Liver (tissue), 3 donors: ENCODE results near the gene SLC6A2.

Experiments
- ATF3 ChIP-seq: IDR thresholded peaks from 2 replicates; pipeline ENCODE4 v1.6.1; 2016; ENCODE audit warnings: antibody characterized with exemption
- CTCF ChIP-seq: fragments of 150-350 bp; IDR thresholded peaks from 2 replicates; pipeline ENCODE4 v1.5.1; 2017; ENCODE audit warnings: improper control_type of control experiment, low read depth, low read length; ENCODE audit not compliant: missing input control
- GABPA ChIP-seq, 2 donors: IDR thresholded peaks in 1 of 2; conservative IDR thresholded peaks in 1 of 2; 2 replicates each; pipeline ENCODE4 v1.6.1; 2016; ENCODE audit warnings: antibody characterized with exemption in 2 of 2, mild to moderate bottlenecking in 1 of 2, moderate library complexity in 1 of 2
- HNF4A ChIP-seq, 2 donors: conservative IDR thresholded peaks; 2 replicates each; pipeline ENCODE4 v1.6.1; 2016; ENCODE audit warnings: antibody characterized with exemption in 2 of 2, mild to moderate bottlenecking in 2 of 2
- MAX ChIP-seq: IDR thresholded peaks from 2 replicates; pipeline ENCODE4 v1.6.1; 2016; ENCODE audit warnings: antibody characterized with exemption
- RAD21 ChIP-seq, 2 donors: IDR thresholded peaks; 2 replicates each; pipeline ENCODE4 v1.6.1; 2016; ENCODE audit warnings: antibody characterized with exemption in 2 of 2, mild to moderate bottlenecking in 2 of 2
- TAF1 ChIP-seq: conservative IDR thresholded peaks from 2 replicates; pipeline ENCODE4 v1.6.1; 2016; ENCODE audit warnings: antibody characterized with exemption, mild to moderate bottlenecking
- donor health status: healthy.
- donor health status: healthy.

GRCh38 chr16:55656691-55657092, 904 bp downstream of the SLC6A2 start:
- TF ChIP-seq ATF3 (no peak), MAX (no peak), HNF4A (conservative IDR thresholded peaks at IDR 0.05) (no peak), CTCF (no peak), RAD21 (IDR thresholded peaks at IDR 0.05) (no peak), TAF1 (no peak), GABPA (IDR thresholded peaks at IDR 0.05 in 1 of 2, conservative IDR thresholded peaks at IDR 0.05 in 1 of 2) (no peak)
